Gastroesophageal sphincter (tissue), 3 donors: ENCODE results near the gene ZFYVE1.

ENCODE experiments used
- CTCF ChIP-seq, 4 experiments: fragments of 200-600 bp in 2 of 4; fragments of 450-650 bp in 2 of 4; sonication (generic) in 1 of 4; IDR thresholded peaks; one replicate each; pipeline ENCODE4 v1.5.1; 2017 to 2019; ENCODE audit warnings: antibody characterized with exemption in 4 of 4, mild to moderate bottlenecking in 2 of 4, moderate library complexity in 2 of 4
- EP300 ChIP-seq: sonication (generic); formaldehyde crosslinking; IDR thresholded peaks from one replicate; pipeline ENCODE4 v1.6.1; 2017; ENCODE audit warnings: antibody characterized with exemption, mild to moderate bottlenecking
- POLR2A ChIP-seq, 2 donors: fragments of 450-650 bp; IDR thresholded peaks; one replicate each; pipeline ENCODE4 v1.6.1; 2017; ENCODE audit warnings: antibody characterized with exemption in 2 of 2, mild to moderate bottlenecking in 2 of 2, moderate library complexity in 1 of 2
- POLR2AphosphoS5 ChIP-seq: sonication (generic); formaldehyde crosslinking; IDR thresholded peaks from one replicate; pipeline ENCODE4 v1.6.1; 2017; ENCODE audit warnings: antibody characterized with exemption

- TF ChIP-seq CTCF (IDR thresholded peaks at IDR 0.05) (no peak), POLR2A (IDR thresholded peaks at IDR 0.05) (no peak), POLR2AphosphoS5 (no peak), EP300 (no peak)
Measured at GRCh38 chr14:72921396-72921795, 105.5 kb downstream of the ZFYVE1 start.
